GM13977 (cell line): ENCODE results near the gene CARHSP1.
A peak's percentile ranks its signal among the peaks of the same experiment; 100 is the strongest.

Experiments used
- DNase-seq: peaks from one replicate; pipeline ENCODE4 v3.0.0; 2012; ENCODE audit warnings: low spot score
- CTCF ChIP-seq: IDR thresholded peaks from 2 replicates; pipeline ENCODE4 v1.5.1; 2012; ENCODE audit warnings: mild to moderate bottlenecking, control low read depth; ENCODE audit not compliant: insufficient read depth; ENCODE audit errors: extremely low read depth, missing control alignments
- in situ Hi-C: fragments of 300-500 bp; cut with MboI; formaldehyde crosslinking; loops from one replicate; pipeline ENCODE4 v1.12.0; 2022; ENCODE audit warnings: low sequenced_read_pairs, low pct_unique_long_range_greater_than_20kb, mixed read lengths, inconsistent platforms; ENCODE audit not compliant: unreplicated experiment

The CARHSP1 gene

DNA sequence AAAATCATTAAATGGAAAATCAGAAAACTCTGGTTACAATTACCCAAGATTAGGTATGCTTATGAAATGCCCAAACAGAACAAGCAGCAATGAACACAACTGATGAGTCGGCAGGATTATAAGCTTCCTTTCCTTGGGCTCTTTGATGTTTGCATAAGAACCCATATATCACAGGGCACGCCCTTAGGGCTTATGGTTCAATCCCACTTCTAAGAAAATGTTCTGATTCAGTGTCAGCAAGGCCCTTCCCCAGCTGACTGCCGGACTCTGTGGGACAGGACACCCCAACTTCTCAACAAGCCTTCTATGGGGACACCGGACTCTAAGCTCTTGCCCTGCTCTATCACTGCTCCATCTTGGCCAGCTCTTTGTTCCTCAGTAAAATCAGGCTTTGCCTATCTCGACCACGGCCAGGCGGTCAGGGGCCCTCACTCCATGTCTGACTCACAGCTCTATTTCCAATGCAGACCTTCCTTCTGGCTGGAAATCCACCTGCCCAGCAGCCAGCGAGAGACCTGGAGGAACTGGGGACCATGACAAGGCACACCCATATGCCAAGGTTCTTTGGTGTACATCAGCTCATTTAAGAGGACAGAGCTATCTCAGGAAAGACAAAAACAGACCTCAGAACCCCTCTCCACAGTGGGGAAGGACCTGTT, 40.1 kb upstream of the CARHSP1 start:
- DNase-seq = no peak
- in situ Hi-C loops = no loop called here
- no peak for TF ChIP-seq CTCF

DNA sequence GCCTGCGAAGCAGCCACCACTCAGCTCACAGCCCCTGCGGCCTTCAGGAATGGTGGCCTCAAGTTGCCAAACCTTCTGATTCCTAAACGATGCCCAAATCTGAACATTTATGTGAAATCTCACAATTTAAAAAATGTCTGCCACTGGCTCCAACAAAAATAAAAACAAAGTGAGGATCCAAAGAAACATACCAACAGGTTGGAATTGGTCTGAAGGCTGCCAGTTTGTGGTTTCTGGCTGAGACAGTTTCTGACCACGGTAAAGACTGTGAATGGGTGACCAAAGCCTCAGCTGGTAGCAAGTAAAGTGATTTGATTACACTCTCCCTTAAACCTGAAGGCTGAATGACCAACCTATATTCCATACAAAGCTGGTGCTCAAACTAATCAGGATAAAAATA, 38.3 kb upstream of the CARHSP1 start:
- DNase-seq = no peak
- in situ Hi-C loops = no loop called here

DNA sequence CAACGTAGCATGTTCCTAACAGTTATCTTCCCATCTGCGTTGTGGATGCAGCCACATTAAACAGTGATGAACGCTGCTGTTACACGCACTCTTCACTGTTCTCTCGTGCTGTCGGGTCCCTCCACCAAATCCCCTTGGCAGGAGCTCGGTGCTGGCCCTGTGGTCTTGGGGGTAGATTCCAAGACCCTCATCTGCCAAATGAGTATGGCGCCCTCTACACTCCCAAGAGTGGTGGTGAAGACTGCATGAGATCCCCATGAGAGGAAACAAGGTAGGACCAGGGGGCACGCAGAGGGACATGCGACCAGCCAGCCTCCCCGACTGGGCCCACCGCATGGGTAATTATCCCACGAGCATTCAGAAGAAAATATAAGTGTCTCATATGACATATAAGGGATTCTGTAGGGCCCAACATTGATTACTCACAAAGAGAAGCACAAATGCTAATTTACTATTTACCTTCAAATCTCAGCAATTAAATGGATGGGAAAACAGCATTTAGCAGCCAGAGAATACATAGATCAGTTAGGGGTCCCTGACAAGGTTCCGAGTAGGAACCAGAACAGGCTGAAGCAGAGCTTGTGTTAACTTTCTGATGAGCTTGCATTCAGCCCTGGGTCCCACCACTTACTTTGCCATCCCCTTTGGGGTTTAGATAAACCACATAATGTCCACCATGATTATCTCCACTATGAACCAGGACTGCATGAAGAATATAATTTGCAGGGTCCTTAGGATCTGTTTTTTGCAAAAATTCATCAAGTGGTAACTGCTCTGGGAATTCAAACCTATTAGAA, 37.2 kb upstream of the CARHSP1 start:
- no peak for DNase-seq
- in situ Hi-C loops = no loop called here
- peak; percentile 22 for TF ChIP-seq CTCF

More for the DNA sequence above, 38.3 kb upstream of the CARHSP1 start:
- TF ChIP-seq CTCF = no peak

GRCh38 chr16:8905168-8905762, 36.5 kb upstream of the CARHSP1 start:
- DNase-seq = no peak
- in situ Hi-C loops = no loop called here
- peak; percentile 44 for TF ChIP-seq CTCF

DNA sequence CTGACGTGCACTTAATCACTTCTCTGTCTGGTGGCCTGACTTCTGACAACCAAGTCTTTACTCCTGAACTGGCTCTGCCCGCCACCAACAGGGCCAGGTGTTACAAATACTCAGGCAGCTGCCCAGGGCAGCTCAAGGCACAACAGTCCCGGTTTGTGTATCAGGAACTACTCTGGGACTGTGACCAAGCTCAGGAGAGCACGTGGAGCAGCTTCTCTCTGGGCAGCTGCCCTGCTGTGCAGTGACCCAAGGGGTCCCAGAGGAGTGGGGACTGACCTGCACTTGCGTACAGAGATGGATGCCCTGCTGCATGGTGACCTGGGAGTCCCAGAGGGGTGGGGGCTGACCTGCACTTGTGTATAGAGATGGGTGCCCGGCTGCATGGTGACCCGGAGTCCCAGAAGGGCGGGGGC, 35.2 kb upstream of the CARHSP1 start:
- no peak for TF ChIP-seq CTCF
- DNase-seq = no peak
- in situ Hi-C loops = no loop called here

DNA sequence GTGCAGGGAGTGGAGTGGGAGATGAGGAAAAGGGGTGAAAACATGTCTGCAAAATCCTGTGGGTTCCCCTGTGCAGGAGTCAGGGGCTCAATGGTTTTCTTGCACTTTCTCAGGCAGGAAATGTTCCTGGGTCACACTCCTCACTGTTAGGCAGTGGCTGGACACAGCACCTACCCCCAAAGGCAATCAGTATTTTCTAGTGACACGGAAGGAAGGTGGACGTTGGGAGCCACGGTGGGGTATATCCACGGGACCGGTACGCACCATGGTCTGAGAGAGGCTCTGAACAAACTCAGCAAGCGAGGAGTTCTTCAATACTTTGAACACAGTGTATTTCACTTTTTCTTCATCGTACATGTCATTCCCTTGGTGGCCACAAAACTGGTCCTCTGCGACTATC, 34.2 kb upstream of the CARHSP1 start:
- TF ChIP-seq CTCF = no peak
- in situ Hi-C loops = no loop called here
- no peak for DNase-seq
